ENCODE data around the gene NAV1.

DNA sequence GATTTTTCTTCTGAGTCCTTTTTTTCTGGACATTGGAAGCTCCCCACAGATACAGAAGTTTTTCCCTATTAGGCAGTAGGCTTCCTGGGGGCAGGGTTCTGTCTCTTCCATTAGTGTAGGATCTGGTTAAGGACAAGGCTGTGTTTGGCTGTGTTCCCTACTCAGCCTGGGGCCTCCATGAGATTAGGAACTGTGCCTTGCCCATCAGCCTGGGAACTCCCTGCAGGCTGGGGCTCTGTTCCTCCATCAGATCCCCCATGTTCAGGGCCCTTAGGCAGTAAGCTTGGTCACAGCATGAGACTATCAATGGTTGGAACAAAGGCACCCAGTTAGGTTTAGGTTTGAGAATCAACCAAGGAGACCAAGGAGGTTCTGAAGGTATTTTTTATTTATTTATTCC is 22.7 kb downstream of the NAV1 start:
- TF ChIP-seq, protein P1, sequence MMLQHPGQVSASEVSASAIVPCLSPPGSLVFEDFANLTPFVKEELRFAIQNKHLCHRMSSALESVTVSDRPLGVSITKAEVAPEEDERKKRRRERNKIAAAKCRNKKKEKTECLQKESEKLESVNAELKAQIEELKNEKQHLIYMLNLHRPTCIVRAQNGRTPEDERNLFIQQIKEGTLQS (IDR thresholded peaks at IDR 0.05), result no peak
- TF ChIP-seq TAF1 (conservative IDR thresholded peaks at IDR 0.05) (no peak), RXRA (IDR thresholded peaks at IDR 0.05) (no peak), JUND (IDR thresholded peaks at IDR 0.05) (no peak), GABPA (IDR thresholded peaks at IDR 0.05 in 1 of 2, conservative IDR thresholded peaks at IDR 0.05 in 1 of 2) (no peak), RAD21 (IDR thresholded peaks at IDR 0.05) (no peak)
- TF ChIP-seq, protein P2, sequence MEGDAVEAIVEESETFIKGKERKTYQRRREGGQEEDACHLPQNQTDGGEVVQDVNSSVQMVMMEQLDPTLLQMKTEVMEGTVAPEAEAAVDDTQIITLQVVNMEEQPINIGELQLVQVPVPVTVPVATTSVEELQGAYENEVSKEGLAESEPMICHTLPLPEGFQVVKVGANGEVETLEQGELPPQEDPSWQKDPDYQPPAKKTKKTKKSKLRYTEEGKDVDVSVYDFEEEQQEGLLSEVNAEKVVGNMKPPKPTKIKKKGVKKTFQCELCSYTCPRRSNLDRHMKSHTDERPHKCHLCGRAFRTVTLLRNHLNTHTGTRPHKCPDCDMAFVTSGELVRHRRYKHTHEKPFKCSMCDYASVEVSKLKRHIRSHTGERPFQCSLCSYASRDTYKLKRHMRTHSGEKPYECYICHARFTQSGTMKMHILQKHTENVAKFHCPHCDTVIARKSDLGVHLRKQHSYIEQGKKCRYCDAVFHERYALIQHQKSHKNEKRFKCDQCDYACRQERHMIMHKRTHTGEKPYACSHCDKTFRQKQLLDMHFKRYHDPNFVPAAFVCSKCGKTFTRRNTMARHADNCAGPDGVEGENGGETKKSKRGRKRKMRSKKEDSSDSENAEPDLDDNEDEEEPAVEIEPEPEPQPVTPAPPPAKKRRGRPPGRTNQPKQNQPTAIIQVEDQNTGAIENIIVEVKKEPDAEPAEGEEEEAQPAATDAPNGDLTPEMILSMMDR (IDR thresholded peaks at IDR 0.05; ENCODE audit: low read depth, low read length, missing input control), result no peak
- TF ChIP-seq, protein P3, sequence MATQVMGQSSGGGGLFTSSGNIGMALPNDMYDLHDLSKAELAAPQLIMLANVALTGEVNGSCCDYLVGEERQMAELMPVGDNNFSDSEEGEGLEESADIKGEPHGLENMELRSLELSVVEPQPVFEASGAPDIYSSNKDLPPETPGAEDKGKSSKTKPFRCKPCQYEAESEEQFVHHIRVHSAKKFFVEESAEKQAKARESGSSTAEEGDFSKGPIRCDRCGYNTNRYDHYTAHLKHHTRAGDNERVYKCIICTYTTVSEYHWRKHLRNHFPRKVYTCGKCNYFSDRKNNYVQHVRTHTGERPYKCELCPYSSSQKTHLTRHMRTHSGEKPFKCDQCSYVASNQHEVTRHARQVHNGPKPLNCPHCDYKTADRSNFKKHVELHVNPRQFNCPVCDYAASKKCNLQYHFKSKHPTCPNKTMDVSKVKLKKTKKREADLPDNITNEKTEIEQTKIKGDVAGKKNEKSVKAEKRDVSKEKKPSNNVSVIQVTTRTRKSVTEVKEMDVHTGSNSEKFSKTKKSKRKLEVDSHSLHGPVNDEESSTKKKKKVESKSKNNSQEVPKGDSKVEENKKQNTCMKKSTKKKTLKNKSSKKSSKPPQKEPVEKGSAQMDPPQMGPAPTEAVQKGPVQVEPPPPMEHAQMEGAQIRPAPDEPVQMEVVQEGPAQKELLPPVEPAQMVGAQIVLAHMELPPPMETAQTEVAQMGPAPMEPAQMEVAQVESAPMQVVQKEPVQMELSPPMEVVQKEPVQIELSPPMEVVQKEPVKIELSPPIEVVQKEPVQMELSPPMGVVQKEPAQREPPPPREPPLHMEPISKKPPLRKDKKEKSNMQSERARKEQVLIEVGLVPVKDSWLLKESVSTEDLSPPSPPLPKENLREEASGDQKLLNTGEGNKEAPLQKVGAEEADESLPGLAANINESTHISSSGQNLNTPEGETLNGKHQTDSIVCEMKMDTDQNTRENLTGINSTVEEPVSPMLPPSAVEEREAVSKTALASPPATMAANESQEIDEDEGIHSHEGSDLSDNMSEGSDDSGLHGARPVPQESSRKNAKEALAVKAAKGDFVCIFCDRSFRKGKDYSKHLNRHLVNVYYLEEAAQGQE (IDR thresholded peaks at IDR 0.05), result no peak
- TF ChIP-seq, protein P4, sequence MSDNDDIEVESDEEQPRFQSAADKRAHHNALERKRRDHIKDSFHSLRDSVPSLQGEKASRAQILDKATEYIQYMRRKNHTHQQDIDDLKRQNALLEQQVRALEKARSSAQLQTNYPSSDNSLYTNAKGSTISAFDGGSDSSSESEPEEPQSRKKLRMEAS (IDR thresholded peaks at IDR 0.05), result no peak
